ENCODE data around the gene EXOC3L2.
A peak's percentile ranks its signal among the peaks of the same experiment; 100 is the strongest.

The EXOC3L2 gene

DNA sequence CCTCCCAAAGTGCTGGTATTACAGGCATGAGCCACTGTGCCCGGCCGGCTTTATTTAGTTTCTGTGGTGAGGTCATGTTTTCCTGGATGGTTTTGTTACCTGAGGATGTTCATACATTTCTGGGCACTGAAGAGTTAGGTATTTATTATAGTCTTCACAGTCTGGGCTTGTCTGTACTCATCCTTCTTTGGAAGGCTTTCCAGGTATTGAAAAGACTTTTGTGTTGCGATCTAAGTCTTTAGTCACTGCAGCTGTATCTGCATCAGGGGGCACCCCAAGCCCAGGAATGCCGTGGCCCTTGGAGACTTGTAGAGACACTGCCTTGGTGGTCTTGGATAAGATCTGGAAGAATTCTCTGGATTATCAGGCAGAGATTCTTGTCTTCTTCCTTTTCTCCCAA, 53.8 kb downstream of the EXOC3L2 start:
- Histone ChIP-seq H3K36me3 (replicated peaks; ENCODE audit: insufficient read depth, low read length) (no peaks in the 10 kb centered on the region), H3K4me3 (ENCODE audit: low read length) (no peak overlapping the region), H3K27me3 (replicated peaks; ENCODE audit: insufficient read depth, low read length) (peaks cover 6% of the 10 kb centered on the region; the same call in 1 of the 2 replicates), H3K9me2 (replicated peaks; ENCODE audit: insufficient read depth, low read length) (no peaks in the 10 kb centered on the region), H3K4me2 (ENCODE audit: low read depth, low read length) (no peak overlapping the region), H3K9ac (ENCODE audit: low read length) (no peak overlapping the region), H3F3A (ENCODE audit: insufficient read depth, low read length) (no peaks in the 10 kb centered on the region), H3K9me3 (replicated peaks; ENCODE audit: insufficient read depth, low read length) (no peaks in the 10 kb centered on the region), H3K79me2 (ENCODE audit: low read length) (no peaks in the 10 kb centered on the region), H3K27ac (ENCODE audit: low read length) (no peak overlapping the region), H2AFZ (ENCODE audit: low read length) (no peak overlapping the region), H3K4me1 (ENCODE audit: low read length) (no peaks in the 10 kb centered on the region), H4K20me1 (ENCODE audit: insufficient read depth, low read length) (no peaks in the 10 kb centered on the region)
- DNase-seq: no peak
- TF ChIP-seq EZH2 (optimal IDR thresholded peaks at IDR 0.05; ENCODE audit: low read depth, low read length): no peak
- TF ChIP-seq EZH2phosphoT487 (IDR thresholded peaks at IDR 0.05; ENCODE audit: low read length): no peak
- TF ChIP-seq, protein P1, sequence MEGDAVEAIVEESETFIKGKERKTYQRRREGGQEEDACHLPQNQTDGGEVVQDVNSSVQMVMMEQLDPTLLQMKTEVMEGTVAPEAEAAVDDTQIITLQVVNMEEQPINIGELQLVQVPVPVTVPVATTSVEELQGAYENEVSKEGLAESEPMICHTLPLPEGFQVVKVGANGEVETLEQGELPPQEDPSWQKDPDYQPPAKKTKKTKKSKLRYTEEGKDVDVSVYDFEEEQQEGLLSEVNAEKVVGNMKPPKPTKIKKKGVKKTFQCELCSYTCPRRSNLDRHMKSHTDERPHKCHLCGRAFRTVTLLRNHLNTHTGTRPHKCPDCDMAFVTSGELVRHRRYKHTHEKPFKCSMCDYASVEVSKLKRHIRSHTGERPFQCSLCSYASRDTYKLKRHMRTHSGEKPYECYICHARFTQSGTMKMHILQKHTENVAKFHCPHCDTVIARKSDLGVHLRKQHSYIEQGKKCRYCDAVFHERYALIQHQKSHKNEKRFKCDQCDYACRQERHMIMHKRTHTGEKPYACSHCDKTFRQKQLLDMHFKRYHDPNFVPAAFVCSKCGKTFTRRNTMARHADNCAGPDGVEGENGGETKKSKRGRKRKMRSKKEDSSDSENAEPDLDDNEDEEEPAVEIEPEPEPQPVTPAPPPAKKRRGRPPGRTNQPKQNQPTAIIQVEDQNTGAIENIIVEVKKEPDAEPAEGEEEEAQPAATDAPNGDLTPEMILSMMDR (IDR thresholded peaks at IDR 0.05; ENCODE audit: low read length): no peak

DNA sequence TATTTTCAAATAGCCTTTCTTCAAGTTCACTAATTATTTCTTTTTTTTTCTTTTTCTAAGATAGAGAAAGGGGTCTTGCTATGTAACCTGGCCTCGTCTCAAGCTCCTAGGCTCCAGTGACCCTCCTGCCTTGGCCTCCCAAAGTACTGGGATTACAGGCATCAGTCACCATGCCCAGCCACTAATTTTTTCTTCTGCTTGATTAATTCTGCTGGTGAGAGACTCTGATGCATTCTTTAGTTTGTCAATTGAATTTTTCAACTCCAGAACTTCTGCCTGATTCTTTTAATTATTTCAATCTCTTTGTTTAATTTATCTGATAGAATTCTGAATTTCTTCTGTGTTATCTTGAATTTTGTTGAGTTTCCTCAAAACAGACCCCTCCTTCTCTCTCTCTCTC, 55.2 kb downstream of the EXOC3L2 start:
- Histone ChIP-seq H3K9me3 (replicated peaks; ENCODE audit: insufficient read depth, low read length) (no peaks in the 10 kb centered on the region), H3K27ac (ENCODE audit: low read length) (no peak overlapping the region), H4K20me1 (ENCODE audit: insufficient read depth, low read length) (no peaks in the 10 kb centered on the region), H2AFZ (ENCODE audit: low read length) (no peak overlapping the region), H3K4me1 (ENCODE audit: low read length) (no peaks in the 10 kb centered on the region), H3K27me3 (replicated peaks; ENCODE audit: insufficient read depth, low read length) (no peaks in the 10 kb centered on the region), H3K36me3 (replicated peaks; ENCODE audit: insufficient read depth, low read length) (no peaks in the 10 kb centered on the region), H3F3A (ENCODE audit: insufficient read depth, low read length) (no peaks in the 10 kb centered on the region), H3K4me3 (ENCODE audit: low read length) (no peak overlapping the region), H3K79me2 (ENCODE audit: low read length) (no peaks in the 10 kb centered on the region), H3K4me2 (ENCODE audit: low read depth, low read length) (no peak overlapping the region), H3K9me2 (replicated peaks; ENCODE audit: insufficient read depth, low read length) (no peaks in the 10 kb centered on the region), H3K9ac (ENCODE audit: low read length) (no peak overlapping the region)
- DNase-seq: no peak
- TF ChIP-seq, protein P1 (IDR thresholded peaks at IDR 0.05; ENCODE audit: low read length): no peak
- TF ChIP-seq EZH2phosphoT487 (IDR thresholded peaks at IDR 0.05; ENCODE audit: low read length) (no peak), EZH2 (optimal IDR thresholded peaks at IDR 0.05; ENCODE audit: low read depth, low read length) (no peak)

DNA sequence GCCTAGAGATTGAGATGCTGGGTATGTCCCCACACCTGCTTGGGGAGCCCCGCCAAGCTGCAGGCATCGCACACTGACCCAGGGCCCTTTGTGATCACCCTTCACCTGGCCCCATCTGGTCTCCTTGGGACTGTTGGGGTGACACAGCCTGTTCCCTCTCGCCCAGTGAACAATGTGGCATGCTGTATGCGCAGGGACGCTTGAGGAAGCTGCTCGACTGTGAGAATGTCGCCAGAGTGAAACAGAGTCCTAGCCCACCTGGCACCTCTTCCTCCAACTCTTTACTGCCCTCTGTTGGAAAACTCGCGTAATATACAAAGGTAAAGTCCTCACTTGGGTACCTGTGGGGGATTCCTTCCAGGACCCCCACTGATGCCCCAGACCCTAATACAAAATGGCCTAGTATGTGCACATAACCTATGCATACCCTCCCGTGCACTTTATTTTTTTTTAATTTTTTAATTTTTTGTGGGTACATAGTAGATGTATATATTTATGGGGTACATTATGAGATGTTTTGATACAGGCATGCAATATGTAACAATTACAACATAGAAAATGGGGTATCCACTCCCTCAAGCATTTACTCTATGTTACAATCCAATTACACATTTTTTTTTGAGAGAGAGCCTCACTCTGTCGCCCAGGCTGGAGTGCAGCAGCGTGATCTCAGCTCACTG, 57.6 kb downstream of the EXOC3L2 start:
- Histone ChIP-seq H3K4me3 (ENCODE audit: low read length) (no peak overlapping the region), H3K9ac (ENCODE audit: low read length) (no peak overlapping the region), H4K20me1 (ENCODE audit: insufficient read depth, low read length) (no peaks in the 10 kb centered on the region), H3K4me2 (ENCODE audit: low read depth, low read length) (peak overlapping the region; percentile 30; the same call in 1 of the 2 replicates), H3K9me2 (replicated peaks; ENCODE audit: insufficient read depth, low read length) (no peaks in the 10 kb centered on the region), H3K79me2 (ENCODE audit: low read length) (no peaks in the 10 kb centered on the region), H3F3A (ENCODE audit: insufficient read depth, low read length) (no peaks in the 10 kb centered on the region), H3K27ac (ENCODE audit: low read length) (no peak overlapping the region), H3K9me3 (replicated peaks; ENCODE audit: insufficient read depth, low read length) (no peaks in the 10 kb centered on the region), H2AFZ (ENCODE audit: low read length) (peak overlapping the region; percentile 8; the same call in 1 of the 2 replicates), H3K36me3 (replicated peaks; ENCODE audit: insufficient read depth, low read length) (no peaks in the 10 kb centered on the region), H3K27me3 (replicated peaks; ENCODE audit: insufficient read depth, low read length) (no peaks in the 10 kb centered on the region), H3K4me1 (ENCODE audit: low read length) (no peaks in the 10 kb centered on the region)
- TF ChIP-seq EZH2phosphoT487 (IDR thresholded peaks at IDR 0.05; ENCODE audit: low read length) (no peak), EZH2 (optimal IDR thresholded peaks at IDR 0.05; ENCODE audit: low read depth, low read length) (no peak)
- TF ChIP-seq, protein P1 (IDR thresholded peaks at IDR 0.05; ENCODE audit: low read length): peak; percentile 68
- peak; percentile 61 for DNase-seq
